Measurements from ENCODE around the gene ZSWIM6.
"Not testable (repeated sequence)": the region's sequence is repeated elsewhere in the genome, so short reads cannot be mapped to it uniquely, and the experiment has no call there.

ZSWIM6 gene

GRCh38 chr5:61402970-61403900 is 71.2 kb downstream of the ZSWIM6 start:
- no peaks in the 10 kb centered on the region for H3K27me3 ChIP-seq (replicated peaks; ENCODE audit: control insufficient read depth, insufficient read depth, low read length, poor library complexity, severe bottlenecking)
- no peaks in the 10 kb centered on the region for H3K9me3 ChIP-seq (ENCODE audit: control insufficient read depth, low read length)
- no peak overlapping the region for H3K4me3 ChIP-seq (ENCODE audit: insufficient read depth, low read depth, low read length, poor library complexity, severe bottlenecking)
- H3K27ac ChIP-seq (ENCODE audit: insufficient read depth, low read length, poor library complexity, severe bottlenecking), result no peak overlapping the region
- no peak for DNase-seq
- H3K4me1 ChIP-seq (ENCODE audit: control insufficient read depth, insufficient read depth, low read length, poor library complexity, severe bottlenecking), result no peaks in the 10 kb centered on the region
- no peaks in the 10 kb centered on the region for H3K36me3 ChIP-seq (ENCODE audit: control insufficient read depth, insufficient read depth, low read length)

DNA sequence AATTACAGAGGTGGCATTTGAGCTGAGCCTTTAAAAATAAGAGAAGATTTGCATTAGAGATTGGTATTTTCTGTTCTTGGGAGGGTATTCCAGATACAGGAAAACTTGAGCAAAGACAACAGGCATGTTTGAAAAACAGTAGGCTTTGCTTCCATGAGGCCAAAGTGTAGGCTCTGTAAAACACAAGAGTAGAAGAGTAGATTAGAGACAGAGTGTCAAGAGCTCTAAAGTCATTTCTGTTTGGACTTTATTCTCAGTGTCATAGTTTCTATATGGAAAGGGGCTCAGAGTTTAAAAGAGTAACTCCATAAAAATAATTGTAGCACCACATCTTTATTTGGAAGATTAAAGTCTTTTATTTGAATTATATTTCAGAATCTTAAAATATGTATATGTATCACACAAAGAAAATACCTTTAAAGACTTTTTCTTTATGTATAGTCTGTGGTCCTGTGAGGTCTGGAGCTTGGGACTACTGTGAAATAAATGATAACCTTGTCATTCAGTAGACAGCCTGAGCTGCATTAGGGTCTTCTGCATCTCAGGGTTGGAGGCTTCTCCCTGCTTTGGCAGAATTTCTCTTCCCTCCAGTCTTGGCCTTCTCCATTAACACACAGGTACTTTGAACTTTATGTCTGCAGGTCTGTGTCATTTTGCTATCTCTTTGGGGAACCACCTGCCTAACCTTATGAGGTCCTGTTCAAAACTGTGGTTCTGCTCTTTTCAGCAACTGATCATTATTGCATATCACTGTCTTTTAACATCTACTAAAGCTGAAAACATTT is 73.6 kb downstream of the ZSWIM6 start:
- H3K4me1 ChIP-seq (ENCODE audit: control insufficient read depth, insufficient read depth, low read length, poor library complexity, severe bottlenecking), result peaks cover 7% of the 10 kb centered on the region
- no peak overlapping the region for H3K27ac ChIP-seq (ENCODE audit: insufficient read depth, low read length, poor library complexity, severe bottlenecking)
- no peak overlapping the region for H3K4me3 ChIP-seq (ENCODE audit: insufficient read depth, low read depth, low read length, poor library complexity, severe bottlenecking)
- no peak for DNase-seq
- H3K27me3 ChIP-seq (replicated peaks; ENCODE audit: control insufficient read depth, insufficient read depth, low read length, poor library complexity, severe bottlenecking), result no peaks in the 10 kb centered on the region
- H3K9me3 ChIP-seq (ENCODE audit: control insufficient read depth, low read length), result no peaks in the 10 kb centered on the region
- H3K36me3 ChIP-seq (ENCODE audit: control insufficient read depth, insufficient read depth, low read length), result no peaks in the 10 kb centered on the region

- not testable (repeated sequence) for H3K27ac ChIP-seq (ENCODE audit: insufficient read depth, low read length, poor library complexity, severe bottlenecking); H3K27me3 ChIP-seq (replicated peaks; ENCODE audit: control insufficient read depth, insufficient read depth, low read length, poor library complexity, severe bottlenecking); H3K4me1 ChIP-seq (ENCODE audit: control insufficient read depth, insufficient read depth, low read length, poor library complexity, severe bottlenecking); H3K4me3 ChIP-seq (ENCODE audit: insufficient read depth, low read depth, low read length, poor library complexity, severe bottlenecking); H3K9me3 ChIP-seq (ENCODE audit: control insufficient read depth, low read length); DNase-seq; H3K36me3 ChIP-seq (ENCODE audit: control insufficient read depth, insufficient read depth, low read length)
Measured at GRCh38 chr5:61406497-61406896, 74.4 kb downstream of the ZSWIM6 start.

DNA sequence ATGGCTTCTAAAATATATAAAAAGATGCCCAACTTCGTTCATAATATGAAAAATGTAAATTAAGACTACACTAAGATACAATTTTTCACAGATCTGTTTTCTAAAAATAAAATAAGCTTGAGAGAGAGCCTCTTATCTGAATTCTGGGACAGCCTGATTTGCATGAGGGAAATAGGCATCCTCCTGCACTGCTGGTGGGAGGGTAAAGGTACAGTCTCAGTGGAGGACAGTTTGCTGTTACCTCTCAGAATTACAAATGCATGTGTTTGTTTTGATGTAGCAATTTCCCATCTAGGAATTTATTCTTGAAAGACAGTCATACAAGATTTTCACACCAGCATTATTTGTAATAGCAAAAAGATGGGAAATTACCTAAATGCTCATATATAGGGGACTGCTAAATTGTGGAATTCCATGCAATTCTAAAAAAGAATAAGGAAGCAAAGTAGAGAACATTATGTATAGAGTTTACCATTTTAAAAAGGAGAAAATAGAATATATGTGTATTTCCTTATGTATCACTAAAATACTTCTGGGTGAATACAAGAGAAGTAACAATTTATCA is 75.7 kb downstream of the ZSWIM6 start:
- no peaks in the 10 kb centered on the region for H3K36me3 ChIP-seq (ENCODE audit: control insufficient read depth, insufficient read depth, low read length)
- H3K9me3 ChIP-seq (ENCODE audit: control insufficient read depth, low read length), result no peaks in the 10 kb centered on the region
- no peak overlapping the region for H3K27ac ChIP-seq (ENCODE audit: insufficient read depth, low read length, poor library complexity, severe bottlenecking)
- no peaks in the 10 kb centered on the region for H3K27me3 ChIP-seq (replicated peaks; ENCODE audit: control insufficient read depth, insufficient read depth, low read length, poor library complexity, severe bottlenecking)
- H3K4me1 ChIP-seq (ENCODE audit: control insufficient read depth, insufficient read depth, low read length, poor library complexity, severe bottlenecking), result peaks cover 7% of the 10 kb centered on the region
- DNase-seq, result no peak
- H3K4me3 ChIP-seq (ENCODE audit: insufficient read depth, low read depth, low read length, poor library complexity, severe bottlenecking), result no peak overlapping the region

DNA sequence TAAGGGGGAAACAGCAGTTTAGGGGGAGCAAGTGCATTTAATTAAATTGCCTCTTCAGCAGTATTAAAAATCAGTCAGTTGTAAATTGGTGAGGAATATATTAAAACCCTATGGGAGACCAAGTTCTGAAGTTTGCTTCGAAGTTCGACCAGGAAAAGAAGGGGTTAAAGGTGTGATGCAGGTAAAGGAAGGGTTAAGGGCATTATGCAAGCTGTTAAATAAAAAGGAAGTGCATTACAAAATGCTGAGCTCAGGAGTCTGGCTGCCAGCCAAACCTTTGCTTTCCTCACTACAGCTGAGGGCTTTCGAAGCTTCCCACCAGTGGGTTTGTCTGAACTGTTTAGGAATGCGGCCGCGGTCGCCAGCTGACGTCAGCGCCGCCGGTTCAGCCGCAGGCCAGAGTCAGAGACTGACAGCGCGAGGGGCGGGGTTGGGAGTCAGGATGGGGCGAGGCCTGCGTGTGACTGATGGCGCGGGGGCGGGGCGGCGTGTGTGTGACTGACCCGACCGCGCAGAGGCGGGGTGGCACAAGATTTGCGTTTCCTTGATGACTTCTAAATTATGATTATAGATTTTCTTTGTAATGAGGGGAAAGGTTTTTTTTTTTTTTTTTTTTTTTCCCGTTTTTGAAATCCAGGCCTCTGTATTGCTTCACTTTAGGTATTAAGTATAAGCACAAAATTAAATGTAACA is 76.6 kb downstream of the ZSWIM6 start:
- peak overlapping the region; percentile 2 for H3K27ac ChIP-seq (ENCODE audit: insufficient read depth, low read length, poor library complexity, severe bottlenecking)
- H3K4me3 ChIP-seq (ENCODE audit: insufficient read depth, low read depth, low read length, poor library complexity, severe bottlenecking), result peak overlapping the region; percentile 36
- H3K36me3 ChIP-seq (ENCODE audit: control insufficient read depth, insufficient read depth, low read length), result no peaks in the 10 kb centered on the region
- no peaks in the 10 kb centered on the region for H3K27me3 ChIP-seq (replicated peaks; ENCODE audit: control insufficient read depth, insufficient read depth, low read length, poor library complexity, severe bottlenecking)
- DNase-seq, result peak; percentile 97 to 98 (median 98)
- no peaks in the 10 kb centered on the region for H3K9me3 ChIP-seq (ENCODE audit: control insufficient read depth, low read length)
- peaks cover 7% of the 10 kb centered on the region for H3K4me1 ChIP-seq (ENCODE audit: control insufficient read depth, insufficient read depth, low read length, poor library complexity, severe bottlenecking)

- H3K27ac ChIP-seq (ENCODE audit: insufficient read depth, low read length, poor library complexity, severe bottlenecking), result no peak overlapping the region
- H3K27me3 ChIP-seq (replicated peaks; ENCODE audit: control insufficient read depth, insufficient read depth, low read length, poor library complexity, severe bottlenecking), result no peaks in the 10 kb centered on the region
- H3K9me3 ChIP-seq (ENCODE audit: control insufficient read depth, low read length), result no peaks in the 10 kb centered on the region
- no peaks in the 10 kb centered on the region for H3K36me3 ChIP-seq (ENCODE audit: control insufficient read depth, insufficient read depth, low read length)
- H3K4me1 ChIP-seq (ENCODE audit: control insufficient read depth, insufficient read depth, low read length, poor library complexity, severe bottlenecking), result peaks cover 7% of the 10 kb centered on the region
- no peak overlapping the region for H3K4me3 ChIP-seq (ENCODE audit: insufficient read depth, low read depth, low read length, poor library complexity, severe bottlenecking)
- no peak for DNase-seq
Measured at GRCh38 chr5:61409568-61409967, 77.5 kb downstream of the ZSWIM6 start.

- no peak overlapping the region for H3K4me3 ChIP-seq (ENCODE audit: insufficient read depth, low read depth, low read length, poor library complexity, severe bottlenecking)
- H3K9me3 ChIP-seq (ENCODE audit: control insufficient read depth, low read length), result no peaks in the 10 kb centered on the region
- H3K36me3 ChIP-seq (ENCODE audit: control insufficient read depth, insufficient read depth, low read length), result no peaks in the 10 kb centered on the region
- no peaks in the 10 kb centered on the region for H3K27me3 ChIP-seq (replicated peaks; ENCODE audit: control insufficient read depth, insufficient read depth, low read length, poor library complexity, severe bottlenecking)
- H3K4me1 ChIP-seq (ENCODE audit: control insufficient read depth, insufficient read depth, low read length, poor library complexity, severe bottlenecking), result peaks cover 7% of the 10 kb centered on the region
- H3K27ac ChIP-seq (ENCODE audit: insufficient read depth, low read length, poor library complexity, severe bottlenecking), result no peak overlapping the region
- DNase-seq, result no peak
Measured at GRCh38 chr5:61410811-61411210, 78.8 kb downstream of the ZSWIM6 start.

DNA sequence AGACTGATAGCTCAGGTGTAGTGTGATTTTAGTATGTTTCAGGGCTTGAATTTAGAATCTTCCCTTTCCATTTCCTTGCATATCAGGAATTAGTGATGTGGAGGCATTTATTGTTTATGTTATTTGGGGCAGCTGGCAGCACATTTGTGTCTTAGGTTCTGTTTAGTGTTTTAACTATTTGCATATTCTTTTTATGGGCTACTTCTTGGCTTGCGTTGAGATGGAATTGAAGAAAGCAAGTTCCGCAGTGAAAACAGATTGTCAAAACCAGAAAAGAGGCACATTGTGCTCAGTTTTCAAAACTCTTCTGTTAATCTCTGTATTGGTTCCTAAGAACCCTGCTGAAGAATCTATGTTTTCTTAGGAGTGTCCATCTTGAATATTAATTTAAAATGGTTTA is 80.3 kb downstream of the ZSWIM6 start:
- Histone ChIP-seq H3K27me3 (replicated peaks; ENCODE audit: control insufficient read depth, insufficient read depth, low read length, poor library complexity, severe bottlenecking) (no peaks in the 10 kb centered on the region), H3K9me3 (ENCODE audit: control insufficient read depth, low read length) (no peaks in the 10 kb centered on the region), H3K4me1 (ENCODE audit: control insufficient read depth, insufficient read depth, low read length, poor library complexity, severe bottlenecking) (peaks cover 7% of the 10 kb centered on the region), H3K4me3 (ENCODE audit: insufficient read depth, low read depth, low read length, poor library complexity, severe bottlenecking) (no peak overlapping the region), H3K27ac (ENCODE audit: insufficient read depth, low read length, poor library complexity, severe bottlenecking) (no peak overlapping the region), H3K36me3 (ENCODE audit: control insufficient read depth, insufficient read depth, low read length) (no peaks in the 10 kb centered on the region)
- DNase-seq, result no peak

- H3K4me1 ChIP-seq (ENCODE audit: control insufficient read depth, insufficient read depth, low read length, poor library complexity, severe bottlenecking); H3K4me3 ChIP-seq (ENCODE audit: insufficient read depth, low read depth, low read length, poor library complexity, severe bottlenecking); DNase-seq; H3K27me3 ChIP-seq (replicated peaks; ENCODE audit: control insufficient read depth, insufficient read depth, low read length, poor library complexity, severe bottlenecking); H3K36me3 ChIP-seq (ENCODE audit: control insufficient read depth, insufficient read depth, low read length); H3K9me3 ChIP-seq (ENCODE audit: control insufficient read depth, low read length); H3K27ac ChIP-seq (ENCODE audit: insufficient read depth, low read length, poor library complexity, severe bottlenecking): not testable (repeated sequence)
Measured at GRCh38 chr5:61413205-61413604, 81.1 kb downstream of the ZSWIM6 start.
